ENCODE measurements around the gene FAM193A.

DNA sequence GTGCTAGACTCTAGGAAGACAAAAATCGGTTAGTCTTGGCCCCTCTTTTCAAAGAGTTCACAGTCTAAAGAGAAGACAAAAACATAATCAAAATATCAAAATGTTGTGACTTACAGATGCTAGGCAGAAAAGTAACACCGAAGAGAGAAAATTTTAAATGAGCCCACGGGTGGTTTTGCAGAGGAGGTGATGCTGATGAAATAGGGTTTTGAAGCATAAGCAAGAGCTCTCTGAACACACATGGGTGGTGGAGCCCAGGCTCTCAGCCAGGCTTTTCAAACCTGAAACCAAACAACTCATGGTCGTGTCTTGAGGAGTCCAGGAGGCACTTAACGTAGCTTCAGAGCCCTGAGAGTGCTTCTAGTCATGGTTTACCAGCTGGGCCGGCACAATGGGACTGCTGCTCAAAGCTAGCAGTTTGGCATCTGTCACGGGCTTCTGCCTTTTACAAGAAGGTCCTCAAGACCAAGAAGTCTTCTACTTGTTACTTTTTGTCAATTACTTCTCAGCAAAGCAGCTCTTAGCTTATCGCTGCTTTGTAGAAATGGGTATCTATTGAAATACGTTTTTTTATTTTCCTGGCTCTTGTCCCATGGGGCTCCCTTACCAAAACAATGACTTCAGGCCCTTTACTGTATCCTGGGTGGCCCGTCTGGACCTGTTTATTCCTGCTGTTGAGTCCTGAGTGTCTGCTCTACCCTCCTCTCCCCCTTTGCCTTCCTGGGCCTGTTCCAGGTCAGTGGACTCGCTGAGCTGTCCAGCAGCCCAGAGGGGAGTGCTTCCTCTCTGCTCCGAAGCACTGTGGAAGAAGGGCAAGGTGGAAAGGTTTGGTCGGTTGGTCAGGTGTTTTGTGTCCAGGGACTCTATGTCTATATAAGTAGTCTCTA is 150.2 kb downstream of the FAM193A start:
- TF ChIP-seq, protein P1, sequence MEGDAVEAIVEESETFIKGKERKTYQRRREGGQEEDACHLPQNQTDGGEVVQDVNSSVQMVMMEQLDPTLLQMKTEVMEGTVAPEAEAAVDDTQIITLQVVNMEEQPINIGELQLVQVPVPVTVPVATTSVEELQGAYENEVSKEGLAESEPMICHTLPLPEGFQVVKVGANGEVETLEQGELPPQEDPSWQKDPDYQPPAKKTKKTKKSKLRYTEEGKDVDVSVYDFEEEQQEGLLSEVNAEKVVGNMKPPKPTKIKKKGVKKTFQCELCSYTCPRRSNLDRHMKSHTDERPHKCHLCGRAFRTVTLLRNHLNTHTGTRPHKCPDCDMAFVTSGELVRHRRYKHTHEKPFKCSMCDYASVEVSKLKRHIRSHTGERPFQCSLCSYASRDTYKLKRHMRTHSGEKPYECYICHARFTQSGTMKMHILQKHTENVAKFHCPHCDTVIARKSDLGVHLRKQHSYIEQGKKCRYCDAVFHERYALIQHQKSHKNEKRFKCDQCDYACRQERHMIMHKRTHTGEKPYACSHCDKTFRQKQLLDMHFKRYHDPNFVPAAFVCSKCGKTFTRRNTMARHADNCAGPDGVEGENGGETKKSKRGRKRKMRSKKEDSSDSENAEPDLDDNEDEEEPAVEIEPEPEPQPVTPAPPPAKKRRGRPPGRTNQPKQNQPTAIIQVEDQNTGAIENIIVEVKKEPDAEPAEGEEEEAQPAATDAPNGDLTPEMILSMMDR (IDR thresholded peaks at IDR 0.05): no peak
- TF ChIP-seq POLR2A (IDR thresholded peaks at IDR 0.05): no peak
